Stimulated activated CD8-positive, alpha-beta memory T cell treated with anti-CD3 and anti-CD28 coated beads, Interleukin-4, amount 100 ng/mL, for 48 hours (primary cell): ENCODE data around the gene C12orf43.

ENCODE experiments used
- DNase-seq: peaks from one replicate; pipeline ENCODE4 v3.0.0-alpha.2; 2020

C12orf43 gene

GRCh38 chr12:121026274-121027045 is 10.2 kb upstream of the C12orf43 start:
- DNase-seq = no peak

DNA sequence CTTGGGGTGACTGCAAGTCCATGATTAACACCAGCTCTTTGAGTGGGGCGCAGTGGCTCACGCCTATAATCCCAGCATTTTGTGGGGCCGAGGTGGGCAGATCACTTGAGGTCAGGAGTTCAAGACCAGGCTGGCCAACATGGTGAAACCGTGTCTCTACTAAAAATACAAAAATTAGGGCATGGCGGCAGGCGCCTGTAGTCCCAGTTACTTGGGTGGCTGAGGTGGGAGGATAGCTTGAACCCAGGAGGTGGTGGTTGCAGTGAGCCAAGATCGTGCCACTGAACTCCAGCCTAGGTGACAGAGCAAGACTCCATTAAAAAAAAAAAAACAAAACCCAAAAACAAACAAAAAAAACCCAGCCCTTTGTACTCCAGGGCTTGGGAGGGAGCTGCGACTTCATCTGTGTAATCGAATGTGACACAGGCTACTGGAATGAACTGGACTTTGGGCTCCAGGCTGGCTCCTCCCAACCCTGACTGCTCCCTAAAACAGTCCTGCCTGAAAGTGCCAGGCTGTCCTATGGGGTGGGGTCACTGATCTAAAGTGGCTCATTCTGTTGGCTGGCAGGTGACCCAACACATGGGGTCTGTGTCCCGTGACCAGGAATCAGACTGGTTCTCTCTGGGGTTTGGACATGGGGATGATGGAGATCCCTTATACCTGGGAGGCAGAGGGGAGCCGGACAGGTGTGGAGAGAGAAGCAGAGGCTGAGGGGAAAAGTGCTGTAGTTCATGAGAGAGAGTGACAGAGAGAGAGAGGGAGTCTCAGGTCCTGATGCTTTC is 9.3 kb upstream of the C12orf43 start:
- DNase-seq = no peak

GRCh38 chr12:121023799-121024198 is 7.5 kb upstream of the C12orf43 start:
- DNase-seq = no peak

DNA sequence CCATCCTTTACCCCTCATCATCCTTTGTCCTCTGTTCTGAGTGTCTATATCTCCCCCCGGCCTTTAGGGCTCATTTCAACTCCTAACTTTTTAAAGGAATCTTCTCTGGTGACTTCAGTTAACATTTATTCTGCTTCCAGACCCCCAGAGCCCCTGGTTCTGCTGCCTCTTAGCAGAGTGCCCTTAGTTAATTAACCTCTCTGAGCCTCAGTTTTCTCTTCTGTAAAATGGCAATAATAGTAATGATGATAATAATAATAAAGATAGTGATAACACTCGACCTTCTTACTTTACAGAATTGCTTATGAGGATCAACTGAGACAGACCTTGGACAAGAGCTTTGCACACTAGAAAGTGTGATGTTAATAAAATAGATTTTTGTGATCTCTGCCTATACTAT is 6.4 kb upstream of the C12orf43 start:
- no peak for DNase-seq

GRCh38 chr12:121021754-121022153 is 5.5 kb upstream of the C12orf43 start:
- no peak for DNase-seq

DNA sequence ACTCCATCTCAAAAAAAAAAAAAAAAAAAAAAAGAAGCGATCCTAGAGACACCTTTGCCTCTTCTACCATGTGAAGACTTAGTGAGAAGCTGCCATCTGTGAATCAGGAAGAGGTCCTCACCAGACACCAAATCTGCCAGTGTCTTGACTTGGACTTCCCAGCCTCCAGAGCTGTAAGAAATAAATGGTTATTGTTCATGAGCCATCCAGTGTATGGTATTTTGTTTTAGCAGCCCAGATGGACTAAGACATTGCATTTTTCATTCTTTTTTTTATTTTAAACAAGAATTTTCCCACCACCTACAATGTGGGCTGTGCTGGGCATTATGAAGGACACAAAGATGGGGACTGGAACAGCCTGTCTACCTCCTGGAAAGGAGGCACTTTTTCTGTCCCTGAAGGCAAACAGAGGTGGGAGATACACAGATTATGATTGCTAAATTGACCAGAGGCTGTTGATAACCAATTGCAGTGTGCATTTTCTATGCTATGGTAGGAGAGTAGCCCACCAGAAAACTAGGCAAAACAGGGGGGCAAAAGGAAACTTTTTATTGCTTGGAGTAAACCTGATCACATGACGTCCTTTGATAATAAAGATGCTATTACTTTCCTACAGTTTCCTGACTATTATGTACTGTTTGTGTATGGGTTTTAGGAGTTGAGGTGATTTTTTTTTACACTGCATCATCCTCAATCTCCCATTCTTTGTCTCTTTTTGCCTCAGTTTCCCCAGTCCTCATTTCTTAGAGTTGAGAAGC is 2.8 kb upstream of the C12orf43 start:
- no peak for DNase-seq

GRCh38 chr12:121017966-121018491 is 1.7 kb upstream of the C12orf43 start:
- no peak for DNase-seq

- no peak for DNase-seq
Observed at GRCh38 chr12:121013715-121014114, 2.6 kb downstream of the C12orf43 start.

DNA sequence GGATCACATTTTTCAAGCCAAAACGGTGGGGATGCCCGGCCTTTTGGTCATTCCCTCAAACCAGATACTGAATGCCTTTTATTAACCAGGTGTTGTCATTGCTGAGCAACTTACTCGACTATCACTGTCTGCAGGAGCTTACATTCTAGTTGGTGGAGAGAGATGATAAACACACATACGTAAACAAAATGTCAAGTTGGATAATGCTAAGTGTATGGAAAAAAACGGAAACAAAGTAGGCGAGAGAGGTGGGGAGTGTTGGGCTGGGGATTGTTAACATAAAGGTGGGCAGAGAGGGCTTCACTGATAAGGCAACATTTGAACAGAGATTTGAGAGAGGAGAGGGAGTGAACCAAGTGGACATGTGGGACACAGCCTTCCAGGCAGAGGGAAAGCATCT is 4.5 kb downstream of the C12orf43 start:
- DNase-seq = no peak

- DNase-seq = no peak
Observed at GRCh38 chr12:121010860-121011259, 5.4 kb downstream of the C12orf43 start.

DNA sequence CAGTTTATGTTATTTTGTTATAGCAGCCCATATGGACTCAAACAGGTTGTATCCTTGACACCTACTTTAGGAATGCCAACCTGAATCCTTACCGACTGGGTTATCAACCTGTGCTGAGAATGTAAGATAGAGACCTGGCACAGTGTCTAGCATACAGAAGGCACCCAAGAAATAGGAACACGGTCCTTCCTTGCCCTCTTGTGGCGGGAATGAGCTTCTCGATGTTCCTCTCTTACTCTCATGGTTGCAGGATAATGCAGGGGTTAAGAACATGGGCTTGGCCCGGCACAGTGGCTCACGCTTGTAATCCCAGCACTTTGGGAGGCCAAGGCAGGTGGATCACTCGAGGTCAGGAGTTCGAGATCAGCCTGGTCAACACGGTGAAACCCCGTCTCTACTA is 6.5 kb downstream of the C12orf43 start:
- no peak for DNase-seq

DNA sequence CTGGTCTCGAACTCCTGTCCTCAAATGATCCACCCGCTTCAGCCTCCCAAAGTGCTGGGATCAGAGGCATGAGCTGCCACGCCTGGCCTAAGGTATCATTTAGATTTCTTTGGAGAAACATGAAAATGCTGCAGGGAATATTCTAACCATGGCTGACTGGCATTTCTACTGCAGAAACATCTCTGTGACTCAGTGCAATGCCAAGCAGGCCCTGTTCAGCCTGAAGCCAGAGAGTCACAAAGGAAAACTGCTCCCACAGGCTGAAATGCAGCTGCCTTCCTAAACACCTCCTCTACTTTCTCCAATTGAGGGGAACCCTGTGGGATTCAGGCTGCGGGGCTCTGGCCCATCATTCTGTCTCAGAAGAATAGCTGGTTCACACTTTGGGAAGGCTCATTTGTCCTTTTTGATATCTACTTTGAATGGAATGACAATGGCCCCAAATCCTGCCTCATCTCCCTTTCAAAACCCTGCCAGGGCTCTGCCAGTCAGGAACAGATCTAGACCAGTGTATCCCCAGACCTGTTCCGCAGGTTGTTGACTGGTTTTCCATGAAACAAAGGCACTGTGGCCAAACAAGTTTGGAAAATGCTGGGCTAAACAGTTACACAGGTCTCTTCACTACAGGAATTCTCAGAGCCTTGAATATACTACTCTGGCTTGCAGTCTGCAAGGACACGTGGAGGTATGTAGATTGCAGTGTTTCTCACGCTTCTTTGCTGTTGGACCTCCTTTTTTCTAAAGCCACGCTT is 7.8 kb downstream of the C12orf43 start:
- DNase-seq = no peak

- peak; percentile 74 for DNase-seq
Observed at GRCh38 chr12:121005346-121005815, 10.9 kb downstream of the C12orf43 start.

GRCh38 chr12:121004253-121004815 is 12.0 kb downstream of the C12orf43 start:
- DNase-seq = no peak

DNA sequence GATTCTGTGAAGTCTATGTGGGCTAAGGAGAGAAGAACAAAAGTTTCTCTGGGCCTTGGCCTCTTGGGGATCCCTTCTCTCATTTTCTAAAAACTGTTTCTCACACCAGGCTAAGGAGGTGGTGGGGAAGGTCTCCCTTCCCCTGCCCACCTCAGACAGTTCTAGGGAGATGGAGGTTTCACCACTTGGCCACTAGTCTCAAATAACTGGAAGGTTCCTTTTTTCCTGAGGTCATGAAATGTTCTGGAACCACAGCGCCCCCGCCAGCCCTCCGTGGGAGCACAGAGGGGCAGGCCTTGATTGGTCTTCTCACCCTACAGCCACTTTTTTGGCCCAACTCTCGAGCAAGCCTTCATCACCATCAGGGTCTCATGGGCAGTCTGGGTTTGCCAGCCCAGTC is 12.6 kb downstream of the C12orf43 start:
- no peak for DNase-seq

DNA sequence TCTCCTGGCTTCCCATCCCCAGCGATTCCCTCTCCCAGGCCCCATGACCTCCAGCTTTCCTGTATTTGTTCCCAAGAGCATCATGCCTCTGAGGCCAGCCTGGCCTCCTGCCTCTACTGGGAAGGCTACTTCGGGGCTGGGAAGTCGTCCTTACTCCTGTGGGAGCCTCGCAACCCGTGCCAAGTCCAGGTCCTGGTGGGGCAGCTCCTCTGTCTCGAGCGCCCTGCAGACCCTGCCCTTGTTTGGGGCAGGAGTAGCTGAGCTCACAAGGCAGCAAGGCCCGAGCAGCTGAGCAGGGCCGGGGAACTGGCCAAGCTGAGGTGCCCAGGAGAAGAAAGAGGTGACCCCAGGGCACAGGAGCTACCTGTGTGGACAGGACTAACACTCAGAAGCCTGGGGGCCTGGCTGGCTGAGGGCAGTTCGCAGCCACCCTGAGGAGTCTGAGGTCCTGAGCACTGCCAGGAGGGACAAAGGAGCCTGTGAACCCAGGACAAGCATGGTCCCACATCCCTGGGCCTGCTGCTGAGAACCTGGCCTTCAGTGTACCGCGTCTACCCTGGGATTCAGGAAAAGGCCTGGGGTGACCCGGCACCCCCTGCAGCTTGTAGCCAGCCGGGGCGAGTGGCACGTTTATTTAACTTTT is 14.3 kb downstream of the C12orf43 start:
- DNase-seq = no peak

DNA sequence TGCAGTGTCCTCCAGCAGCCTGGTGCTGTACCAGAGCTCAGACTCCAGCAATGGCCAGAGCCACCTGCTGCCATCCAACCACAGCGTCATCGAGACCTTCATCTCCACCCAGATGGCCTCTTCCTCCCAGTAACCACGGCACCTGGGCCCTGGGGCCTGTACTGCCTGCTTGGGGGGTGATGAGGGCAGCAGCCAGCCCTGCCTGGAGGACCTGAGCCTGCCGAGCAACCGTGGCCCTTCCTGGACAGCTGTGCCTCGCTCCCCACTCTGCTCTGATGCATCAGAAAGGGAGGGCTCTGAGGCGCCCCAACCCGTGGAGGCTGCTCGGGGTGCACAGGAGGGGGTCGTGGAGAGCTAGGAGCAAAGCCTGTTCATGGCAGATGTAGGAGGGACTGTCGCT is 15.2 kb downstream of the C12orf43 start:
- DNase-seq = no peak

DNA sequence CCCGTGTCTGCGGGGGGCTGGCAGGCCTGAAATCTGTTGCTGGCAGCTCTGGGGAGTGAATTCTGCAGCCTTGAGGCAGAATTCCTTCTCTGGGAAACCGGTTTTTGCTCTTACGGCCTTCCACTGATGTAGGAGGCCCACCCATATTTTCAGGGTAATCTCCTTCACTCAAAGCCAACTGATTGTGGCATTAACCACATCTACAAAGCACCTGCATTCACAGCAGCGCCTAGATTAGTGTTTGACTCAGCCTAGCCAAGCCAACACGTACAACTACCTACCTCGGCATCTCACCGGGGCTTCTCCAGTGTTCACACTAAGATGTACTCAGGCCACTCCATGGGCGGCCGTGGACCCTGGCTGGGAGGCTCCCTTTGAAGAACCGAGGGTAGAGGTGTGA is 15.8 kb downstream of the C12orf43 start:
- DNase-seq = no peak

DNA sequence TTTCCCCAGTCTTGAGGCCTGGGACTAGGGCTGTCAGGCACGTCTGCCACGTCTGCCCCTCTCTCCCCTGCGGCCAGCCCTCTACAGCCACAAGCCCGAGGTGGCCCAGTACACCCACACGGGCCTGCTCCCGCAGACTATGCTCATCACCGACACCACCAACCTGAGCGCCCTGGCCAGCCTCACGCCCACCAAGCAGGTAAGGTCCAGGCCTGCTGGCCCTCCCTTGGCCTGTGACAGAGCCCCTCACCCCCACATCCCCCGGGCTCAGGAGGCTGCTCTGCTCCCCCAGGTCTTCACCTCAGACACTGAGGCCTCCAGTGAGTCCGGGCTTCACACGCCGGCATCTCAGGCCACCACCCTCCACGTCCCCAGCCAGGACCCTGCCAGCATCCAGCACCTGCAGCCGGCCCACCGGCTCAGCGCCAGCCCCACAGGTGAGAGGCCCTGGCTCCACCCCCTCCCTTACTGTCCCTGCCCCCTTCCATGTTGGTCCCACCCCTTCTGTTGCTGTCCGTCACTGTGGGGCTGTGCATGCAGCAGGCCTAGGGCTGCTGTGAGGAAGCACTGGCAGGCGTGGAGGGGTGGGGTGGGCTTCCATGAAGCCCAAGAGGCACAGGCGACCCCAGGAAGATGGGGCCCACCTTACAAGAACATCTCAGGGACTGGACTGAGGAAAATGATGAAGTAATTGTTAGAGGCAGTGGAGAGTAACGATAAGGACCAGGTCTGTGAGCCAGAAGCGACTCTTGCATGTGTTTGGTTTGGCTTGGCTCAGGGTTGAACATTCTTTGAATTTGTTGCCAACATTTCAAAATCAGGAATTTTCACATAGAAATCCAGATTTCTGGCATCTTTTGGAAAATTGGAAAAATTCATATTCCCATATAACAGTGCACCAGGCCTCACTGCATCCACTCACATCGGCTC is 16.8 kb downstream of the C12orf43 start:
- DNase-seq = no peak

DNA sequence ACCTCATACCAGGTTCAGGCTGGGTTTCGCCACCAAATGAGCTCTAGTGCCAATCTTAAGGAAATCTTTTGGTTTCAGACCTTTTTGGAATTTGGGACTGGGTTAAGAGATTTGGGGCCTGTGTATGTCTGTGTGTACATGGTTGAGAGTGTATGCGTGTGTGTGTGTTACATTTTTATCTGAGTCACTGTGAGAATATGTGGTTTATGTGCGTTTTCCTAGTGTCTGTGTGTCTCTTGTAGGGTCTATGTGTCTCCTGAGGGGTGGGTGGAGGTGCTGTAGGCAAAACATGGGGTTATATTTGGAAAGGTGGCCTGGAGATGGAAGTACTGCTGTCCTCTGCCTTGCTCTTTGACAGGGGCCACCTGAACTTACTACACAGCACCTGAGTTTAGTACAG is 17.9 kb downstream of the C12orf43 start:
- DNase-seq = no peak
